Breast epithelium (tissue), 3 donors: ENCODE measurements around the gene CAMK2B.

Experiments
- POLR2AphosphoS5 ChIP-seq, 3 donors: sonication (generic); formaldehyde crosslinking; IDR thresholded peaks; one replicate each; pipeline ENCODE4 v1.6.1; 2017; ENCODE audit warnings: antibody characterized with exemption in 3 of 3
- TF ChIP-seq, protein P1 (sequence below), 3 donors: fragments of 450-650 bp; IDR thresholded peaks; one replicate each; pipeline ENCODE4 v1.5.1; 2016 to 2017; ENCODE audit warnings: antibody characterized with exemption in 3 of 3, mild to moderate bottlenecking in 3 of 3, moderate library complexity in 3 of 3

DNA sequence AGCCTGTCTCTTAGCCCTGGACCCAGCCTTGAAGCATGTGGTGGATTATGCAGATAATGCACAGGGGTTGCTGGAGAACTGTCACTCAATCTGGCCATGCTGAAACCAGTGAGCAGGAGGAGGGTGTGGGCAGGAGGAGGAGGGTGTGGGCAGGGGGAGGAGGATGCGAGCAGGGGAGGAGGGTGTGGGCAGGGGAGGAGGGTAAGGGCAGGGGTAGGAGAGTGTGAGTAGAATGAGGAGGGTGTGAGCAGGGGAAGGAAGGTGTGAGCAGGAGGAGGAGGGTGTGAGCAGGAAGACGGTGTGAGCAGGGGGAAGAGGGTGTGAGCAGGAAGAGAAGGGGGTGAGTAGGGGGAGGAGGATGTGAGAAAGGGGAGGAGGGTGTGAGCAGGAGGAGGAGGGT, 18.8 kb downstream of the CAMK2B start:
- TF ChIP-seq, protein P1, sequence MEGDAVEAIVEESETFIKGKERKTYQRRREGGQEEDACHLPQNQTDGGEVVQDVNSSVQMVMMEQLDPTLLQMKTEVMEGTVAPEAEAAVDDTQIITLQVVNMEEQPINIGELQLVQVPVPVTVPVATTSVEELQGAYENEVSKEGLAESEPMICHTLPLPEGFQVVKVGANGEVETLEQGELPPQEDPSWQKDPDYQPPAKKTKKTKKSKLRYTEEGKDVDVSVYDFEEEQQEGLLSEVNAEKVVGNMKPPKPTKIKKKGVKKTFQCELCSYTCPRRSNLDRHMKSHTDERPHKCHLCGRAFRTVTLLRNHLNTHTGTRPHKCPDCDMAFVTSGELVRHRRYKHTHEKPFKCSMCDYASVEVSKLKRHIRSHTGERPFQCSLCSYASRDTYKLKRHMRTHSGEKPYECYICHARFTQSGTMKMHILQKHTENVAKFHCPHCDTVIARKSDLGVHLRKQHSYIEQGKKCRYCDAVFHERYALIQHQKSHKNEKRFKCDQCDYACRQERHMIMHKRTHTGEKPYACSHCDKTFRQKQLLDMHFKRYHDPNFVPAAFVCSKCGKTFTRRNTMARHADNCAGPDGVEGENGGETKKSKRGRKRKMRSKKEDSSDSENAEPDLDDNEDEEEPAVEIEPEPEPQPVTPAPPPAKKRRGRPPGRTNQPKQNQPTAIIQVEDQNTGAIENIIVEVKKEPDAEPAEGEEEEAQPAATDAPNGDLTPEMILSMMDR (IDR thresholded peaks at IDR 0.05): no peak
- TF ChIP-seq POLR2AphosphoS5 (IDR thresholded peaks at IDR 0.05): no peak
